CMK (cell line): Measurements from ENCODE around the gene GTF2I.
"Not testable (repeated sequence)": the region's sequence is repeated elsewhere in the genome, so short reads cannot be mapped to it uniquely, and the experiment has no call there.

ENCODE experiments used
- DNase-seq: peaks from one replicate; pipeline ENCODE4 v3.0.0-alpha.2; 2010; ENCODE audit warnings: low read depth

GTF2I gene

GRCh38 chr7:74717889-74718288 lies 60.4 kb downstream of the GTF2I start:
- DNase-seq, result no peak

GRCh38 chr7:74718336-74718735 lies 60.8 kb downstream of the GTF2I start:
- no peak for DNase-seq

GRCh38 chr7:74722153-74722552 lies 64.6 kb downstream of the GTF2I start:
- DNase-seq, result no peak

- no peak for DNase-seq
Measured at GRCh38 chr7:74725840-74726239, 68.3 kb downstream of the GTF2I start.

GRCh38 chr7:74726309-74727101 lies 69.0 kb downstream of the GTF2I start:
- DNase-seq, result no peak

GRCh38 chr7:74728686-74729085 lies 71.2 kb downstream of the GTF2I start:
- DNase-seq, result not testable (repeated sequence)

GRCh38 chr7:74730186-74730585 lies 72.7 kb downstream of the GTF2I start:
- not testable (repeated sequence) for DNase-seq

GRCh38 chr7:74739974-74740703 lies 82.6 kb downstream of the GTF2I start:
- DNase-seq, result not testable (repeated sequence)

- DNase-seq, result not testable (repeated sequence)
Measured at GRCh38 chr7:74743936-74744557, 86.5 kb downstream of the GTF2I start.

- DNase-seq, result not testable (repeated sequence)
Measured at GRCh38 chr7:74753921-74754482, 96.5 kb downstream of the GTF2I start.

- DNase-seq, result not testable (repeated sequence)
Measured at GRCh38 chr7:74756673-74757072, 99.2 kb downstream of the GTF2I start.

- DNase-seq, result not testable (repeated sequence)
Measured at GRCh38 chr7:74758268-74758667, 100.8 kb downstream of the GTF2I start.

GRCh38 chr7:74758982-74759381 lies 101.5 kb downstream of the GTF2I start:
- not testable (repeated sequence) for DNase-seq

- not testable (repeated sequence) for DNase-seq
Measured at GRCh38 chr7:74765205-74765918, 107.8 kb downstream of the GTF2I start.

GRCh38 chr7:74766509-74766908 lies 109.0 kb downstream of the GTF2I start:
- DNase-seq, result not testable (repeated sequence)

- DNase-seq, result not testable (repeated sequence)
Measured at GRCh38 chr7:74766991-74767390, 109.5 kb downstream of the GTF2I start.

GRCh38 chr7:74770062-74770461 lies 112.5 kb downstream of the GTF2I start:
- DNase-seq, result not testable (repeated sequence)

GRCh38 chr7:74772093-74772492 lies 114.6 kb downstream of the GTF2I start:
- not testable (repeated sequence) for DNase-seq

- not testable (repeated sequence) for DNase-seq
Measured at GRCh38 chr7:74773760-74774750, 116.5 kb downstream of the GTF2I start, which contains the start of gene NCF1. Gene NCF1, plus strand, starts transcription at chr7:74774011. Its CDS starts 21 bp downstream, at chr7:74774032.

- not testable (repeated sequence) for DNase-seq
Measured at GRCh38 chr7:74775111-74775510, 117.6 kb downstream of the GTF2I start.
